Measurements from ENCODE around the gene SNX25.

- no peak for TF ChIP-seq POLR2A (IDR thresholded peaks at IDR 0.05)
- no peak for TF ChIP-seq CTCF (IDR thresholded peaks at IDR 0.05)
Measured at GRCh38 chr4:185384061-185384460, 174.7 kb downstream of the SNX25 start.

All from esophagus squamous epithelium (tissue), 4 donors.